Stimulated activated CD8-positive, alpha-beta memory T cell treated with anti-CD3 and anti-CD28 coated beads, Interleukin-4, amount 100 ng/mL, for 1 hour (primary cell): ENCODE results near the gene DGKZ.

Experiments used
- DNase-seq, 2 donors: peaks; one replicate each; pipeline ENCODE4 v3.0.0-alpha.2; 2020; ENCODE audit warnings: low read depth in 2 of 2, low spot score in 1 of 2

Gene DGKZ

GRCh38 chr11:46380340-46381047, 33.2 kb downstream of the DGKZ start:
- no peak for DNase-seq

GRCh38 chr11:46381048-46381818, 34.0 kb downstream of the DGKZ start, which contains the start of gene MDK:
TSS of gene MDK (plus strand) at chr11:46381669. CDS start at chr11:46382058, 389 bp downstream.
- DNase-seq, result no peak

GRCh38 chr11:46381819-46382645, 34.8 kb downstream of the DGKZ start:
- DNase-seq, result no peak

GRCh38 chr11:46382646-46383403, 35.6 kb downstream of the DGKZ start:
- DNase-seq, result no peak

GRCh38 chr11:46383404-46383758, 36.1 kb downstream of the DGKZ start:
- DNase-seq, result no peak

- DNase-seq, result no peak
These were observed 36.9 kb downstream of the DGKZ start for GRCh38 chr11:46383974-46384701.

GRCh38 chr11:46385169-46386004, 38.1 kb downstream of the DGKZ start:
- no peak for DNase-seq

GRCh38 chr11:46386005-46386578, 38.8 kb downstream of the DGKZ start:
- no peak for DNase-seq

GRCh38 chr11:46386674-46387073, 39.4 kb downstream of the DGKZ start:
- DNase-seq, result no peak

- DNase-seq, result no peak
These were observed 40.2 kb downstream of the DGKZ start for GRCh38 chr11:46387456-46387855.

GRCh38 chr11:46387919-46388618, 40.8 kb downstream of the DGKZ start:
- DNase-seq, result no peak

GRCh38 chr11:46388619-46389449, 41.6 kb downstream of the DGKZ start:
- no peak for DNase-seq

- no peak for DNase-seq
These were observed 42.4 kb downstream of the DGKZ start for GRCh38 chr11:46389450-46390330.

- DNase-seq, result no peak
These were observed 43.3 kb downstream of the DGKZ start for GRCh38 chr11:46390331-46391171.

GRCh38 chr11:46391186-46391577, 43.9 kb downstream of the DGKZ start:
- DNase-seq, result no peak
